ENCODE data around the gene TDRD10.

GRCh38 chr1:154583773-154584172 is 81.8 kb downstream of the TDRD10 start:
- TF ChIP-seq CTCF (conservative IDR thresholded peaks at IDR 0.05; ENCODE audit: low read depth, low read length) (no peak), RAD21 (IDR thresholded peaks at IDR 0.05; ENCODE audit: low read length) (no peak), ELK1 (IDR thresholded peaks at IDR 0.05; ENCODE audit: borderline replicate concordance, low read depth, low read length) (no peak), POLR2A (IDR thresholded peaks at IDR 0.05; ENCODE audit: low read depth, low read length) (no peak), NFE2L2 (IDR thresholded peaks at IDR 0.05; ENCODE audit: low read depth, low read length) (no peak), RFX5 (IDR thresholded peaks at IDR 0.05; ENCODE audit: low read depth, low read length) (no peak), MAFK (IDR thresholded peaks at IDR 0.05; ENCODE audit: low read depth, low read length) (no peak), SMC3 (IDR thresholded peaks at IDR 0.05; ENCODE audit: low read depth, low read length) (no peak), MXI1 (IDR thresholded peaks at IDR 0.05; ENCODE audit: borderline replicate concordance, low read depth, low read length) (no peak)

Data from IMR-90 (cell line).